Hematopoietic multipotent progenitor cell treated with erythropoietin and hydrocortisone succinate and interleukin-3 and kit ligand, for 15 days (in vitro differentiated cells): ENCODE results near the gene GATAD2B.

ENCODE experiments used
- DNase-seq: peaks from one replicate; pipeline ENCODE4 v3.0.0-alpha.2; 2015; ENCODE audit warnings: low spot score

GATAD2B gene

DNA sequence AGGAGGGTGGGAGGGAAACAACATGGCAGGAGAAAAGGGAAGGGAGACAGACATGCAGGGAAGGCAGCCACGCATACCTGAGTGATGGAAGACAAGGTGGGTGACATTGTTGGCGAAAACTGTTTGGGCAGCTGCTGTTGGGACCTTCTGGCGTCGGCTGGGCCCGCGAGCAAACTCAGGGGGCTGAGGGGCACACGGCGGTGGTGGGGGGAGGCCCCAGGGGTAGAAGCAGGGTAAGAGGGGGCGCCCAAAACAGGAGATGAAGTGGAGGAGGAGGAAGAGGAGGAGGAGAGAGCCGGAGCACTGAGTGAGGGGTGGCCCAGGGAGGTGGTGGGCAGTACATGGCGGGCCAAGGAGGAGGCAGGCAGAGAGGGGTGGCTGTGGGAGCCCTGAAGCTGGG lies 28.4 kb upstream of the GATAD2B start:
- no peak for DNase-seq

DNA sequence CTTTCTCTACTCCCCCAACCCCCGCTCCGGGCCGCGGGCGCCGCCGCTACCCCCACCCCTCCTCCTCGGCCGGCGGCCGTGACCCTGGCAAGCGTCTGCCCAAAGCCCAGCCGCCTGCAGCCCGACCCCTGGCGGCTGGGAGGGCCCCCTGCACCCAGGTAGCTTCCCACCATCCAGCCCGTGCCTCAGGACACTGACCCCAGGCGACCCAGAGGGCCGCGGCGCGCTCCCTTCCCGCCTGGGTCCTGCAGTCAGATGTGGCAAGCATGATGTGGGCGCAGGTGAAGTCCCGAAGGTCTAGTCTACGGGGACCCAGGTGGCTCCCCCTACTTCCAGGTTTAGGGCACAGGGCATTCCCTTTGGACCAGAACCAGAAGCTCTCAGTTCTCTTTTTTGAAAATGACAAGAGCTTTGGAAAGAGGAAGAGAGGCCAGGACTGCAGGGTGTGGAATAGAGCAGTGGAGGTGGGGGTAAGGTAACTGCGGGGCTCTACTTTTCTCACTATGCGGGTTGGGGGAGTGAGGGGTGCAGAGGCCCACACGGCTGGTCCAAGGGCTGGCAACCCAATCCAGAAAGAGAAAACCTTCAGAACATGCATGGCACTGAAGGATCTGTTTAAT lies 24.0 kb upstream of the GATAD2B start, which contains the start of gene DENND4B:
Gene DENND4B (minus strand): TSS at position 97 of the 620 bp plus-strand sequence. CDS start 2,344 bp downstream, outside the sequence.
- DNase-seq, result peak; percentile 82

DNA sequence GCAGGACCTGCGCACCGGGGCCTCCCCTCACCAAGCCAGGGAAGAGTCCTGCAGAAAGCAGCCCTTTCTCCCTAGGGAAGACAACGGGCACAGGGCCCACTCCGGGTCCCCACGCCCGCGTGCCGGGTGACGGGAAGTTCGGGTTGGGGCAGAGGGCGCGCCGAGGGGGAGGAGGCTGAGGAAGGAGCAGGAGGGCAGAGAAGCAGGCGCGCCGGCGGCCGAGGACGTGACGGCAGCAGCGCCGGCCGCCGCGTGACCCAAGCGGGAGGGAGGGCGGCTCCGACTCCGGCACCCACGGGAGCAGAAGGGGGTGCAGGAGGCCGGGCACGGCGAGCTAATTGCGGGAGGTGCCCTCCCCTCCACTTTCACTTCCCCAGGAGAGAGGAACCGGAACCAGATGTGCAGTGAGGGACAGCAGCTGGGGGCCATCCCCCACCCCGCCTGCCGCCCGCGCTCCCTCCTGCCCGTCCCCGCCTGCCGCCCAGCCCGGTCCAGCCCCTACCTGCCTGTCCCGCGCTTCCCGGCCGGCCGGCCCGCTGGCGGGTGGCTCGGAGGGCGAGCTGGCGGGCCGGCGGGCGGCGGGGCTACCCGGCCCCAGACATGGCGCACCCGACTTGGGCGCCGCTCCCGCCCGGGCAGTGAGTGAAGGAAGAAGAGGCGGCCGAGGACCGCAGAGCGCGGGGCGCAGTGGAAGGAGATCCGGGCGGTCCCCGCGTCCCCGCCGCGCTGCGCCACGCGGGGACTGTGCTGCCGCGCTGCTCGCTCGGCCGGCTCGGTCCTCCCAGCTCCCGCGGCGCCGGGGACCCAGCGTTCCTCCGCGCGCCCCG lies 23.2 kb upstream of the GATAD2B start:
- peak; percentile 53 for DNase-seq

- peak; percentile 14 for DNase-seq
Measured at GRCh38 chr1:153945131-153945794, 22.5 kb upstream of the GATAD2B start.

GRCh38 chr1:153944827-153945117 lies 22.0 kb upstream of the GATAD2B start:
- DNase-seq, result no peak

DNA sequence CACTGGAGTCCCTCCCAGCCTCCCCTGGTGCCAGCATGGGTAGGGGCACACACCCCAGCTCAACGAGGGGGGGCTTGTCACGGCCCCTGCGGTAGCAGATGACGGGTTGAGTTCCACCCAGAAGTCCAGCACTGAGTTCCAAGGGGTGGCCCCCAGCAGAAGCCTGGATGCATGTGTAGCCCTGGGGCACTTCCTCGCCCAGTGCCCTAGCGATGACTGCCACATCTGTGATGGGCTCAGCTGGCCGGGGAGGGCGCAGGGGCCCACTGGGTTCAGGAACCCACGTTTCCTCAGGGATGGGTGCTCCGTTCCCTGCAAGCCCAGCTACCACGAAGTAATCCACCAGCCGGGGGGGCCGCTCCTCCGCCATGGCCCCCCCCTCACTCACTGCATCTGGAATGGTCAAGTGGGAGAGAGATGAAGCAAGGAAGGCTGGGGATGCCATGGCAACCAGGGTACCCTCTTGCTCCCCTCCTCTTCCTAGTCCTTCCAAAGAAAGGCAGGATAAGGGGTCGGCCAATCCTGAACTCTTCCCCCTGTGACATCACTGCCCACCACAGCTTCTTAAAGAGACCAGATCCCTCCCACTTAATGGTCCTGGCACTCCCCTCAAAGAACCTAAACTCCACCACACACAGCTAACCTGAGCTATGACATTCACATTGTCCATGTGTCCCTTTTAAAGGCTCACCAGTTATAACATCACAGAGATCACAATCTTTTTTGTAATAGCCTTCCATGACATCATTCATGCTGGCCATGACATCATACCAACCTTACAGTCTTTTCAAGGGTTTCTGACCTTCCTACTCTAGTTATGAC lies 21.4 kb upstream of the GATAD2B start:
- no peak for DNase-seq

DNA sequence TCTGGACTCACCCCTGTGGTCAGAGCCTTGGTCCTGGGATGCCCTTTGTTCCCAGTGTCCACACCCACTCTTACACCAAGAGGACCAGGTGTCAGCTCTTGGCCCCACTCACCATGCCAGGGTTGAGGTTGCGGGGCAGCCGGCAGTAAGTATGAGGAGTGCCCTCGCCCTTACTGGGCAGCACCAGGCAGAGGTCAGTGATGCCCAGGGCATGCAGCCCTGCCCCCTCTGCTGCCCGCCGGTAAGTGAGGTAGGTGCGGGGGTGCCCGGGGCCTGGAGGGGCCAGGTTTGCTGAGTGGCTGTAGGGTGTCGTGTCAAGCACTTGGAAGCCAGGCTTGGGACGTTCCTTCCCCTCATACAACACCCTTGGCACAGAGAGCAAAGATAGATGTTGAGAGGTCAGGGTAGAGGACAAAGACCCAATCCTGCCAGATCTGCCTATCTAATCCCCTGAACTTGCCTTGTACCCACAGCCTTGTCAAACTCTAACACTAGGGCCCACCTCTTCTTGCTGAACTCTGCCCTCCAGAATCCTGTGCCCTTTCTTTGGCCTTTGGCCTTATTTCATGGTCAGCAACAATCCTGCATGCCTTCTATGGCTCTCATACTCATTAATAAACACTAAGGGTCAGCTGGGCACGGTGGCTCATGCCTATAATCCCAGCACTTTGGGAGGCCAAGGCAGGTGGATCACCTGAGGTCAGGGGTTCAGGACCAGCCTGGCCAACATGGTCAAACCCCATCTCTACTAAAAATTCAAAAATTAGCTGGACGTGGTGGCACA lies 20.2 kb upstream of the GATAD2B start:
- no peak for DNase-seq

DNA sequence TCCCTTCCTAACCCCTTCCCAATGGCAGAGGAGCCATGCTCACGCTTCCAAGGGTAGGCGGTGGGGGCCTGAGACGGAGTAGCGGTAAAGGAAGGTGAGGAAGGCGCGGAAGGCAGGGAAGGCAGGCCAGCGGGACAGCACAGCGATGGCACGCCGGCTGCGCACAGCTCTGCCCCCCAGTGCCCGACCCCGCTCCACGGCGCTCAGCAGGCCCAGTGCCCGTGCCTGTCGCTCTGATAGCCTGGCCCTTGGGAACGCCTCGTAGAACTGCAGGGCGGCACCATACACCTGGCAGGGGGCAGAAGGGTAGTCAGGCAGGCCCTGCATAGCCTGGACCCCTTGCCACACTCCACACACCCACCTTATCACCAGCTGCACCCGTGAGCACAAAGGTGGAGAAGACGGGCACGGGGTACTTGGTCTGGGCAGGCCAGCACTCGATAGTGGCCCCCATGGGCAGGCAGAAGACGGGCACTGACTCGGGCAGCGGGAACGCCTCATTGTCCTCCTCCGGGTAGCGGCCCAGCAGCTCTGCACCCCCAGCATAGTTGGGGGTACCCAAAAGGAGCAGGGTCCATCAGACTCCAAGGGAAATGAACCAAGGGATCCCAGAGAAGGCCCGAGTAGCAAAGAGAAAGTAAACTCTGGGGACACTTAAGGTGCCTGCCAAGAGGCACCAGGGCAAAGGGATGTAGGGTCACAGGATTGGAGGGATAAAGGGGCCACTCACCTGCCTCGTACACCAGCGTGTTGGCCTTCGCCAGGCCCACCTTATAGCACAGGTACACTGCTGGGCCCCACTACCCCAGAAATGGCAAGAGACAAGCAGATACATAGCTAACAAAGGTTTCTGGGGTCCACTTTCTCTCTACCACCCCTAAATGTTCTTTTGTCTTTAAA lies 19.3 kb upstream of the GATAD2B start:
- DNase-seq, result no peak

DNA sequence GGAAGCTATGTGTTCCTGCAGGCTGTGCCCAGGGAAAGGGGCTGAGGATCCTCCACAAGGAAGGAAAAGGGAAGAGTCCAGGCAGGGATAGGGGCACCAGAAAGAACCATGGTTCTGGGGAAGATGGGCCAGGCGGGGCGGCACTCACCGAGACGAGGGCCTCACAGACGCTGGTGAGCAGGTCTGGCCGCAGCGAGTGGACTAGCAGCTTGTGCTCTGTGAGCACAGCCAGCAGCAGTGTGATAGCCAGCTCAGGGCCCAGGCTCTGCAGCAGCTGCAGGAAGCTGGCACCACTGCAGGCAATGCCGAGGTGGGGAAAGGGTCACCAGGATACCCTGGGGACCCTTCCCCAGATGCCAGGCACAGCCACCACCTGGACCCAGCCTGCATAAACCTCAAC lies 18.0 kb upstream of the GATAD2B start:
- no peak for DNase-seq

- DNase-seq, result no peak
Measured at GRCh38 chr1:153939476-153939875, 16.7 kb upstream of the GATAD2B start.

- no peak for DNase-seq
Measured at GRCh38 chr1:153938996-153939395, 16.2 kb upstream of the GATAD2B start.

DNA sequence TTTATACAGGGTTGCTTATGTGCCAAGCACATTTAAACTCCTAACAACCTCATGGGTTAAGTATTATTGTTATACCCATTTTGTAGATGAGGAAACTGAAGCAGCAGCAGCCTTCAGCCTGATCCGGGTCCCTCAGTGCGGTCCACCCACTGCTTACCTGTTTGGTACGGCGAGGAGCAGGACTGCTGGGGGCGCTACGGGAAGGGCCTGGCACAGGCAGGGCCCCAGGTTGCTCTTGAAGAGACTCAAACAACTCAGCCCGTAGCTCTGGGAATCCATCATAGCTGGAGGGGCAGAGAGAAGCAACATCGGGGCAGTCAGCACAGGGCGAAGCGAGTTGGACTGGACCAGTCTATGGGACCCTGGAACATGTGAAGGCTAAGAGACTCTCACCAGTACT lies 14.6 kb upstream of the GATAD2B start:
- DNase-seq, result no peak

- no peak for DNase-seq
Measured at GRCh38 chr1:153936011-153936802, 13.4 kb upstream of the GATAD2B start.

GRCh38 chr1:153934746-153935145 lies 12.0 kb upstream of the GATAD2B start:
- no peak for DNase-seq

DNA sequence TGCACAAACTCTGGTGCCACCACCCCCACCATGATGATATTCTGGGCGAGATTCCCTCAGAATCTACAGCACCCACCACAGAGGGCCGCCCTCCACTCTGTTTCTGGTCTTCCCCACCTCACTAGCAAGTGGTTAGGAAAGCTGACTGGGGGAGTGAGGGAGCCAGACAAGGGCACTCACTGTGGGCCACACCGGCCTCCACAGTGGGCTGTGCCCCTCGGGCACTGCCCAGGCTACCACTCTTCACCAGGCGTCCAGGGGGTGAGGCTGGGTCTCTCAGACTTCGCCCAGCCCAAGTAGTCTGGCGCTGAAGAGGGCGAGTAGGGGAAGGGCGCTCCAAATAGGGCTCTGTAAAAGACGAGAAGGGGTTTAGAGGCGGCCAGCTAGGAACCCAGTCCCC lies 11.2 kb upstream of the GATAD2B start:
- DNase-seq, result no peak

DNA sequence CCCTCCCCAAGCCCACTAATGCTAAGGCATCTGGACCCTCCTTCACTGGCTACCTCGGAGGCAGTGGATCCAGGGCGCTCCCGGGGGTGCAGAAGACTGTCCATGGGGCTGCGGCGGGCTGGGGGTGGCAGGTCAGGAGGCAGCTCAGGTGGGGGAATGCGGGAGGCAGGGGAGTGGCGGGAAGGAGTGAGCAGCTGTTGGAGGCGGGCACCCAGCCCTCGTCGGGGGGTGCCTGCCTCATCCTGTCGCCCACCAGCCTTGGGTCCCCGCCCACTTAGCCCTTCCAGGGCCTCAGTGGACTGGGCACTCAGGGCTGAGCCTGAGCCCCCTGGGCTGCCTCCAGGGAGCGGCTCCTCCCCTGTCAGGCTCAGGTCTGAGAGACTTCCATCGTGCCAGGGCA lies 10.7 kb upstream of the GATAD2B start:
- DNase-seq, result no peak

- no peak for DNase-seq
Measured at GRCh38 chr1:153932156-153933131, 9.7 kb upstream of the GATAD2B start.
